ENCODE measurements around the gene ZCCHC14. TPM values are rescaled to one million over a fixed set of nuclear protein-coding genes. Genes with fewer than 3 reads are reported as not detected.

ZCCHC14 gene
- total and polyA plus RNA-seq, 4 donors, result 7.4 to 31.1 (median 19.3) TPM

DNA sequence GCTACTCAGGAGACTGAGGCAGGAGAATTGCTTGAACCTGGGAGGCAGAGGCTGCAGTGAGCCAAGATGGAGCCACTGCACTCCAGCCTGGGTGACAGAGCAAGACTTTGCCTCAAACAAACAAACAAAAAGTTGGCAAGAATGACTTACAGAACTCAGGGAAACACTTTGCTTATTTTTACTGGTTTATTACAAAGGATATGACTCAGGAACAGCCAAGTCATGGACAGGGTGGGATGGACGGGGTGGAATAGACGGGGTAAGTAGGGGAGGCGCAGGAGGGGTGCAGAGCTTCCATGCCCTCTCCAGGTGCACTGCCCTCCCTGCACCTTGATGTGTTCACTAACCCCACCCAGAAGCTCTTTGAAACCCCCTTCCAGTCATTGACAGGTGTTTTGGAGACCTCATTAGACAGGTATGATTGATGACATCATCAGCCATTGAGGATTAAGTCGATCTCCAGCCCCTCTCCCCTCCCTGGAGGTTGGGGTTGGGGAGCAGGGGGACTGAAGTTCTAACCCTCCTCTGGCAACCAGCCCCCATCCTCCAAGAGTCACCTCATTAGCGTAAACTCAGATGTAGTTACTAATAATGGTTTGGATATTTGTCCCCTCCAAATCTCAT, 41.3 kb upstream of the ZCCHC14 start:
- TF ChIP-seq, protein P1, sequence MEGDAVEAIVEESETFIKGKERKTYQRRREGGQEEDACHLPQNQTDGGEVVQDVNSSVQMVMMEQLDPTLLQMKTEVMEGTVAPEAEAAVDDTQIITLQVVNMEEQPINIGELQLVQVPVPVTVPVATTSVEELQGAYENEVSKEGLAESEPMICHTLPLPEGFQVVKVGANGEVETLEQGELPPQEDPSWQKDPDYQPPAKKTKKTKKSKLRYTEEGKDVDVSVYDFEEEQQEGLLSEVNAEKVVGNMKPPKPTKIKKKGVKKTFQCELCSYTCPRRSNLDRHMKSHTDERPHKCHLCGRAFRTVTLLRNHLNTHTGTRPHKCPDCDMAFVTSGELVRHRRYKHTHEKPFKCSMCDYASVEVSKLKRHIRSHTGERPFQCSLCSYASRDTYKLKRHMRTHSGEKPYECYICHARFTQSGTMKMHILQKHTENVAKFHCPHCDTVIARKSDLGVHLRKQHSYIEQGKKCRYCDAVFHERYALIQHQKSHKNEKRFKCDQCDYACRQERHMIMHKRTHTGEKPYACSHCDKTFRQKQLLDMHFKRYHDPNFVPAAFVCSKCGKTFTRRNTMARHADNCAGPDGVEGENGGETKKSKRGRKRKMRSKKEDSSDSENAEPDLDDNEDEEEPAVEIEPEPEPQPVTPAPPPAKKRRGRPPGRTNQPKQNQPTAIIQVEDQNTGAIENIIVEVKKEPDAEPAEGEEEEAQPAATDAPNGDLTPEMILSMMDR (IDR thresholded peaks at IDR 0.05; ENCODE audit: control extremely low read depth, extremely low read depth), result no peak
- H3K27ac ChIP-seq (ENCODE audit: low read depth in 1 of 2, low read length in 1 of 2), result no peak overlapping the region
- H3K9me3 ChIP-seq (ENCODE audit: control insufficient read depth in 4 of 4, insufficient read depth in 3 of 4, low read length in 3 of 4), result peaks cover 0 to 29% (median 5%) of the 10 kb centered on the region in 4 donors
- 72 to 93% methylated on average over 5 of the region's 5 CpGs for WGBS, 2 donors
- no peaks in the 10 kb centered on the region for H3K27me3 ChIP-seq (ENCODE audit: control insufficient read depth in 3 of 3, insufficient read depth in 3 of 3, low read length in 2 of 3)
- H3K4me1 ChIP-seq (ENCODE audit: control insufficient read depth in 5 of 5, insufficient read depth in 5 of 5, low read length in 5 of 5), result no peaks in the 10 kb centered on the region
- no peaks in the 10 kb centered on the region for H3K36me3 ChIP-seq (ENCODE audit: control insufficient read depth in 4 of 4, insufficient read depth in 4 of 4, low read length in 4 of 4)
- ATAC-seq (ENCODE audit: insufficient read depth, low FRiP score) (no peak), DNase-seq (no peak)
- no peak overlapping the region for H3K9ac ChIP-seq (ENCODE audit: insufficient read depth in 1 of 2, low read length in 2 of 2)
- H3K4me3 ChIP-seq, result no peak overlapping the region

DNA sequence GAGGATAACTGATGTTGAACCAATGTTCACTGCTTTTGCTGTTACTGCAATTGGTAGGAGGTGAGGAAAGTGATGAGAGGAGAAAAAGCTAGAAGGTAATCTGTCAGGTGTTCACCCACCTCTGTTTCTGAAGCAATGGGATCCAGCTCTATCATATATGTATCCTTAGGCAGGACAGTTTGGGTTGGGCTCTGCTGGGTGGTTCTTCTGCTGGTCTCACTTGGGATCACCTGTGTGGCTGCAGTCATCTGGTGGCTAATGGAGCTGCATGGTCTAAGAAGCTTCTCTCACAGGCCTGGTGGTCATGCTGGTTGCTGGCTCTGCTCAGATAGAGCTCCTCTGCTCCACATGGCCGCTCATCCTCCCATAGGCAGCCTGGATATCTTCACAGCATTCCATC, 40.2 kb upstream of the ZCCHC14 start:
- TF ChIP-seq, protein P1 (IDR thresholded peaks at IDR 0.05; ENCODE audit: control extremely low read depth, extremely low read depth), result no peak
- H3K4me3 ChIP-seq, result no peak overlapping the region
- no peak overlapping the region for H3K9ac ChIP-seq (ENCODE audit: insufficient read depth in 1 of 2, low read length in 2 of 2)
- H3K4me1 ChIP-seq (ENCODE audit: control insufficient read depth in 5 of 5, insufficient read depth in 5 of 5, low read length in 5 of 5), result no peaks in the 10 kb centered on the region
- no peak overlapping the region for H3K27ac ChIP-seq (ENCODE audit: low read depth in 1 of 2, low read length in 1 of 2)
- no peaks in the 10 kb centered on the region for H3K36me3 ChIP-seq (ENCODE audit: control insufficient read depth in 4 of 4, insufficient read depth in 4 of 4, low read length in 4 of 4)
- WGBS, 2 donors, result 50 to 92% methylated on average over 1 of the region's 1 CpG
- DNase-seq, result no peak
- no peak for ATAC-seq (ENCODE audit: insufficient read depth, low FRiP score)
- peaks cover 0 to 32% (median 5%) of the 10 kb centered on the region in 4 donors for H3K9me3 ChIP-seq (ENCODE audit: control insufficient read depth in 4 of 4, insufficient read depth in 3 of 4, low read length in 3 of 4)
- H3K27me3 ChIP-seq (ENCODE audit: control insufficient read depth in 3 of 3, insufficient read depth in 3 of 3, low read length in 2 of 3), result no peaks in the 10 kb centered on the region

GRCh38 chr16:87531418-87531817, 38.6 kb upstream of the ZCCHC14 start:
- Histone ChIP-seq H3K27me3 (ENCODE audit: control insufficient read depth in 3 of 3, insufficient read depth in 3 of 3, low read length in 2 of 3) (no peaks in the 10 kb centered on the region), H3K36me3 (ENCODE audit: control insufficient read depth in 4 of 4, insufficient read depth in 4 of 4, low read length in 4 of 4) (no peaks in the 10 kb centered on the region), H3K9ac (ENCODE audit: insufficient read depth in 1 of 2, low read length in 2 of 2) (no peak overlapping the region), H3K4me1 (ENCODE audit: control insufficient read depth in 5 of 5, insufficient read depth in 5 of 5, low read length in 5 of 5) (no peaks in the 10 kb centered on the region), H3K9me3 (ENCODE audit: control insufficient read depth in 4 of 4, insufficient read depth in 3 of 4, low read length in 3 of 4) (peaks cover 0 to 32% (median 5%) of the 10 kb centered on the region in 4 donors), H3K4me3 (no peak overlapping the region), H3K27ac (ENCODE audit: low read depth in 1 of 2, low read length in 1 of 2) (no peak overlapping the region)
- ATAC-seq (ENCODE audit: insufficient read depth, low FRiP score), result no peak
- WGBS, 2 donors, result 57 to 67% methylated on average over 3 of the region's 3 CpGs
- TF ChIP-seq, protein P1 (IDR thresholded peaks at IDR 0.05; ENCODE audit: control extremely low read depth, extremely low read depth), result no peak
- no peak for DNase-seq

All from lung (tissue), 12 donors.